ENCODE results near the gene HSD11B2. TPM values are rescaled to one million over a fixed set of nuclear protein-coding genes. Genes with fewer than 3 reads are reported as not detected.

The HSD11B2 gene
- total and polyA plus RNA-seq, 4 donors: 2.6 to 39.8 (median 6.7) TPM

DNA sequence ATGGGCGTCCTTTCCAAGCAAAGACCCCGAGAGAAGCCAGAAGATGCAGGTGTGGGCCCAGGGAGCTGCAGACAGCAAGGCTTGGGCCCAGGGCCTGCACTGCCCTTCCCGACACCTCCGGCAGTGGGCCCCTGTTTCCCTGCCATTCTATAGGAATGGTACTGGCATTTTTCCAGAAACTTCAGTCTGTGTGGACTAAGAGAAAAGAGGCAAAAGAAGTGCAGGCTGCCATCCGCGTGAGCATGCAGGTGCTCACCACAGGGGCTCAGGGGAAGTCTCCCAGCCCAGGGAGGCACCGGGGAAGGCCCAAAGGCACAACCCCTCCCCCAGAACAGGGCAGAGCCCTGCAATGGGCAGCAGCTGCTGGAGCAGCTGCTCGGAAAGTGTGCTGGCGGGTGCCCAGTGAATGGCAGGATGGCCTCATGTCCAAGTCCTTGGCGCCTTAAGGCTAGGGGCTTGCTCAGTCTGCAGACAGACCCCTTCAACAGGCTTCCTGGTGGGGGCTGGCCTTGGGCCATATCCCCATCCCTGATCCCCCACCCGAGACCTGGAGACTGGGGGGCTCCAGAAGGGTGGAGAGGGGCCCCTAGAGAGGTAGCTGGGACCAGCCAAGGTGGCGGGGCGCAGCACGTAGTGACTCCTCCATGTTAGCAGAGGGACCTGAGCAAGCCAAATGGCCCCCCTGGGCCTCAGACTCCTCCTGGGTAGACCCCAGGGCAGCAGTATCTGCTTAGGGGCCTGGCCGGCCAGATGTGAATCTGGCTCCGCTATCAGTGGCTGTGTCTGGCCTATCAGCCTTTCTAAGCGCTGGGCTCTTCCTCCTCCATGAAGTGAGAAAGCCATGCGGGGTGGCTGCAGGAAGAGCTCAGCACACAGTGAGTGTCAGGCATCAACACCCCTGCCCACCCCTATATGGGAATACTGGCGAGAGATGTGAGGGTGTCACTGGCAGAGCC, 30.9 kb upstream of the HSD11B2 start:
- TF ChIP-seq, protein P1, sequence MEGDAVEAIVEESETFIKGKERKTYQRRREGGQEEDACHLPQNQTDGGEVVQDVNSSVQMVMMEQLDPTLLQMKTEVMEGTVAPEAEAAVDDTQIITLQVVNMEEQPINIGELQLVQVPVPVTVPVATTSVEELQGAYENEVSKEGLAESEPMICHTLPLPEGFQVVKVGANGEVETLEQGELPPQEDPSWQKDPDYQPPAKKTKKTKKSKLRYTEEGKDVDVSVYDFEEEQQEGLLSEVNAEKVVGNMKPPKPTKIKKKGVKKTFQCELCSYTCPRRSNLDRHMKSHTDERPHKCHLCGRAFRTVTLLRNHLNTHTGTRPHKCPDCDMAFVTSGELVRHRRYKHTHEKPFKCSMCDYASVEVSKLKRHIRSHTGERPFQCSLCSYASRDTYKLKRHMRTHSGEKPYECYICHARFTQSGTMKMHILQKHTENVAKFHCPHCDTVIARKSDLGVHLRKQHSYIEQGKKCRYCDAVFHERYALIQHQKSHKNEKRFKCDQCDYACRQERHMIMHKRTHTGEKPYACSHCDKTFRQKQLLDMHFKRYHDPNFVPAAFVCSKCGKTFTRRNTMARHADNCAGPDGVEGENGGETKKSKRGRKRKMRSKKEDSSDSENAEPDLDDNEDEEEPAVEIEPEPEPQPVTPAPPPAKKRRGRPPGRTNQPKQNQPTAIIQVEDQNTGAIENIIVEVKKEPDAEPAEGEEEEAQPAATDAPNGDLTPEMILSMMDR (IDR thresholded peaks at IDR 0.05; ENCODE audit: control extremely low read depth, extremely low read depth): no peak
- H3K4me3 ChIP-seq: no peak overlapping the region
- H3K36me3 ChIP-seq (ENCODE audit: control insufficient read depth in 4 of 4, insufficient read depth in 4 of 4, low read length in 4 of 4): no peaks in the 10 kb centered on the region
- no peak overlapping the region for H3K27ac ChIP-seq (ENCODE audit: low read depth in 1 of 2, low read length in 1 of 2)
- H3K9me3 ChIP-seq (ENCODE audit: control insufficient read depth in 4 of 4, insufficient read depth in 3 of 4, low read length in 3 of 4): no peaks in the 10 kb centered on the region
- 76 to 77% methylated on average over 19 of the region's 19 CpGs for WGBS, 2 donors
- peaks cover 0 to 41% (median 23%) of the 10 kb centered on the region in 5 donors for H3K4me1 ChIP-seq (ENCODE audit: control insufficient read depth in 5 of 5, insufficient read depth in 5 of 5, low read length in 5 of 5)
- DNase-seq (peak in 2 of 3 donors; percentile 42 to 61), ATAC-seq (ENCODE audit: insufficient read depth, low FRiP score) (no peak)
- H3K27me3 ChIP-seq (ENCODE audit: control insufficient read depth in 3 of 3, insufficient read depth in 3 of 3, low read length in 2 of 3): peaks cover 0 to 7% (median 4%) of the 10 kb centered on the region in 3 donors
- H3K9ac ChIP-seq (ENCODE audit: insufficient read depth in 1 of 2, low read length in 2 of 2): no peak overlapping the region

DNA sequence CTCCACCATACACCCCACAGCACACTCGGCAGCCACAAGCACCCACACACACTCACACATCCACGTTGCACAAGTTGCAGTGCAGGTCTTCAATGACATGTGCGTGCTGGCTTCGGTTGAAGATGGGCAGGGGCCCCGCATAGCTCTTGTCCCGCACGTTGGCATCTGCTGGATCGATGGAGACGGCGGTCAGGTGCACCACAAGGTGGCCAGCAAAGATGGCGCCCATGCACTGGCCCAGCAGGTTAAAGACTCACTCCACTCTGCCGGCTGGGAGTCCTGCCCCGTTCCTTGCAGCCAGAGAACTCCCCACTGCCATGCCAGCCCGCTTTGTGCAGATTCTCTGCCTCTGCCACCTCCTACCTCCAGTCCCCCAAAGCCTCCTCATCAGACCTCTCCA, 30.0 kb upstream of the HSD11B2 start:
- no peaks in the 10 kb centered on the region for H3K27me3 ChIP-seq (ENCODE audit: control insufficient read depth in 3 of 3, insufficient read depth in 3 of 3, low read length in 2 of 3)
- H3K9ac ChIP-seq (ENCODE audit: insufficient read depth in 1 of 2, low read length in 2 of 2): no peak overlapping the region
- H3K27ac ChIP-seq (ENCODE audit: low read depth in 1 of 2, low read length in 1 of 2): no peak overlapping the region
- no peaks in the 10 kb centered on the region for H3K9me3 ChIP-seq (ENCODE audit: control insufficient read depth in 4 of 4, insufficient read depth in 3 of 4, low read length in 3 of 4)
- peaks cover 0 to 39% (median 24%) of the 10 kb centered on the region in 5 donors for H3K4me1 ChIP-seq (ENCODE audit: control insufficient read depth in 5 of 5, insufficient read depth in 5 of 5, low read length in 5 of 5)
- H3K4me3 ChIP-seq: no peak overlapping the region
- WGBS, 2 donors: 96% methylated on average over 14 of the region's 14 CpGs
- ATAC-seq (ENCODE audit: insufficient read depth, low FRiP score) (no peak), DNase-seq (no peak)
- no peaks in the 10 kb centered on the region for H3K36me3 ChIP-seq (ENCODE audit: control insufficient read depth in 4 of 4, insufficient read depth in 4 of 4, low read length in 4 of 4)
- TF ChIP-seq, protein P1 (IDR thresholded peaks at IDR 0.05; ENCODE audit: control extremely low read depth, extremely low read depth): no peak

DNA sequence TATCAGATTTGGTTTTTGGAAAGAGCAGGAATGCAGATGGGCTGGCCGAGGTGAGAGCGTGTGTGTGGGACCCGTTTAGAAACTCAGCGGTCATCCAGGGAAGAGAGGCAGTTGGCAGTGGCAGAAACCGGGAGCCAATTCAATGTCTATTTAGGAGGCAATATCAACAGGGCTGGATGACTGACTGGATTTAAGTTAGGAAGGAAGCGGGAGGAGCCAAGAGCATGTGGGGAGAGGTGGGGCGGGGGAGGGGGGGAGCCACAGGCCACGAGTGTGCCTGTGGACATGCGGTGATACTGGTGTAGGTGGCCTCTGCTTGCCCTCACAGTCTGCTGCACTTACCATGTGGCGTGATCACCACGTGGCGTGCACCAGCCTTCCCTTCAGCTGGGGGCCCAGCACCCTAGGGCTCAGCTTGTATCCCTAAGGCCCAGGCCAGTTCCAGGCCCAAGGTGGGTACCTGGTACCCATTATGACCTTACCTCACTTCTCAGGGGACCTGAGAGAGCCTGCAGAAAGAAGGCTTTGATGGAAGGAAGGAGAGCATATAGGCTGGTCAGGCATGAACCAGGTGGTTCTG, 26.9 kb upstream of the HSD11B2 start:
- TF ChIP-seq, protein P1 (IDR thresholded peaks at IDR 0.05; ENCODE audit: control extremely low read depth, extremely low read depth): no peak
- no peaks in the 10 kb centered on the region for H3K27me3 ChIP-seq (ENCODE audit: control insufficient read depth in 3 of 3, insufficient read depth in 3 of 3, low read length in 2 of 3)
- WGBS, 2 donors: 59 to 68% methylated on average over 12 of the region's 12 CpGs
- peaks cover 0 to 33% (median 20%) of the 10 kb centered on the region in 5 donors for H3K4me1 ChIP-seq (ENCODE audit: control insufficient read depth in 5 of 5, insufficient read depth in 5 of 5, low read length in 5 of 5)
- H3K27ac ChIP-seq (ENCODE audit: low read depth in 1 of 2, low read length in 1 of 2): peak overlapping the region in 1 of 2 donors; percentile 87
- ATAC-seq (ENCODE audit: insufficient read depth, low FRiP score) (no peak), DNase-seq (no peak)
- H3K9ac ChIP-seq (ENCODE audit: insufficient read depth in 1 of 2, low read length in 2 of 2): no peak overlapping the region
- H3K36me3 ChIP-seq (ENCODE audit: control insufficient read depth in 4 of 4, insufficient read depth in 4 of 4, low read length in 4 of 4): peaks cover 0 to 2% (median 0%) of the 10 kb centered on the region in 4 donors
- no peak overlapping the region for H3K4me3 ChIP-seq
- no peaks in the 10 kb centered on the region for H3K9me3 ChIP-seq (ENCODE audit: control insufficient read depth in 4 of 4, insufficient read depth in 3 of 4, low read length in 3 of 4)
